ENCODE data around the gene AP1S1. TPM values are rescaled to one million over a fixed set of nuclear protein-coding genes. Genes with fewer than 3 reads are reported as not detected.
"Not testable (repeated sequence)": the region's sequence is repeated elsewhere in the genome, so short reads cannot be mapped to it uniquely, and the experiment has no call there.

The AP1S1 gene
- total and polyA plus RNA-seq, 2 of the 13 experiments (the other 11 are each of a cell fraction or from before 2014, with no cell fraction given): 57.5 to 68.1 TPM

DNA sequence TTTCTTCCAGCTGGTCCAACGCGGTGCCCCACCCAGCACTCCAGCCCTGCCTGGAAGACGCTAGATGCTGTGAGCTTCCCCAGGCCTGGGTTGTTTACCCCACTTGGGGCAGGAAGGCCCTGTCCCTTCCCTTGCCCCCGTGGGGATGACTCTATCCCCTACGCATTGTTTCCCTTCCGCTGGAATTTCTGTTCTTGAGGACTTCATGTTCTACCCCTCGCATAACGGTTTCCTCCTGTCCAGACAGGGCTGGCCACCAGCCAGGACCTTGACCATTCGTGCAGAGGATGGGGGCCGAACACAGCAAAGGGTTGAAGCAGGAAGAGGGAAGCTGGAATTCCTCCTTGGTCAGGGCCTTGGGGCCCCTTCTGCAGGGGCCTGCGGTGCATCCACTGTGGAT lies 42.0 kb upstream of the AP1S1 start (continued):
- TF ChIP-seq, protein P1, sequence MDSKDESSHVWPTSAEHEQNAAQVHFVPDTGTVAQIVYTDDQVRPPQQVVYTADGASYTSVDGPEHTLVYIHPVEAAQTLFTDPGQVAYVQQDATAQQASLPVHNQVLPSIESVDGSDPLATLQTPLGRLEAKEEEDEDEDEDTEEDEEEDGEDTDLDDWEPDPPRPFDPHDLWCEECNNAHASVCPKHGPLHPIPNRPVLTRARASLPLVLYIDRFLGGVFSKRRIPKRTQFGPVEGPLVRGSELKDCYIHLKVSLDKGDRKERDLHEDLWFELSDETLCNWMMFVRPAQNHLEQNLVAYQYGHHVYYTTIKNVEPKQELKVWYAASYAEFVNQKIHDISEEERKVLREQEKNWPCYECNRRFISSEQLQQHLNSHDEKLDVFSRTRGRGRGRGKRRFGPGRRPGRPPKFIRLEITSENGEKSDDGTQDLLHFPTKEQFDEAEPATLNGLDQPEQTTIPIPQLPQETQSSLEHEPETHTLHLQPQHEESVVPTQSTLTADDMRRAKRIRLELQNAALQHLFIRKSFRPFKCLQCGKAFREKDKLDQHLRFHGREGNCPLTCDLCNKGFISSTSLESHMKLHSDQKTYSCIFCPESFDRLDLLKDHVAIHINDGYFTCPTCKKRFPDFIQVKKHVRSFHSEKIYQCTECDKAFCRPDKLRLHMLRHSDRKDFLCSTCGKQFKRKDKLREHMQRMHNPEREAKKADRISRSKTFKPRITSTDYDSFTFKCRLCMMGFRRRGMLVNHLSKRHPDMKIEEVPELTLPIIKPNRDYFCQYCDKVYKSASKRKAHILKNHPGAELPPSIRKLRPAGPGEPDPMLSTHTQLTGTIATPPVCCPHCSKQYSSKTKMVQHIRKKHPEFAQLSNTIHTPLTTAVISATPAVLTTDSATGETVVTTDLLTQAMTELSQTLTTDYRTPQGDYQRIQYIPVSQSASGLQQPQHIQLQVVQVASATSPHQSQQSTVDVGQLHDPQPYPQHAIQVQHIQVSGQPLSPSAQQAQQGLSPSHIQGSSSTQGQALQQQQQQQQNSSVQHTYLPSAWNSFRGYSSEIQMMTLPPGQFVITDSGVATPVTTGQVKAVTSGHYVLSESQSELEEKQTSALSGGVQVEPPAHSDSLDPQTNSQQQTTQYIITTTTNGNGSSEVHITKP (CRISPR knock-in tag; IDR thresholded peaks at IDR 0.05; ENCODE audit: low read depth): peak; percentile 87
- TF ChIP-seq SUZ12 (IDR thresholded peaks at IDR 0.05; ENCODE audit: low read depth, low read length): no peak

DNA sequence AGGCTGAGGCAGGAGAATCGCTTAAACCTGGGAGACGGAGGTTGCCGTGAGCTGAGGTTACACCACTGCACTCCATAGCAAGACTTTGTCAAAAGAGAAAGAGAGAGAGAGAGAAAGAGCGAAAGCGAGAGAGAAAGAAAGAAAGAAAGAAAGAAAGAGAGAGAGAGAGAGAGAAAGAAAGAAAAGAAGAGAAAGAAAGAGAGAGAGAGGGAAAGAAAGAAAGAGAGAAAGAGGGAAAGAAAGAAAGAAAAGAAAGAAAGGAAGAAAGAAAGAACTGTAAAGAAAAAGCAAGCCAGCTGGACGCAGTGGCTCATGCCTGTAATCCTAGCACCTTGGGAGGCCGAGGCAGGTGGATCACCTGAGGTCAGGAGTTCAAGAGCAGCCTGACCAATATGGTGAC lies 41.1 kb upstream of the AP1S1 start:
- H3K4me1 ChIP-seq (ENCODE audit: insufficient read depth, low read length): peaks cover 69% of the 10 kb centered on the region
- H3K4me3 ChIP-seq (replicated peaks in 1 of 3; ENCODE audit: insufficient read depth in 1 of 3, low read depth in 2 of 3, low read length in 3 of 3); FAIRE-seq; H3K9ac ChIP-seq (ENCODE audit: insufficient read depth, low read depth, low read length); H3K36me3 ChIP-seq (replicated peaks in 1 of 2; ENCODE audit: control insufficient read depth in 1 of 2, insufficient read depth in 2 of 2, low read length in 2 of 2); H4K20me1 ChIP-seq (ENCODE audit: insufficient read depth, low read length); H3K27me3 ChIP-seq (ENCODE audit: control insufficient read depth in 1 of 2, insufficient read depth in 2 of 2, low read length in 2 of 2); ATAC-seq; intact Hi-C loops (cut with micrococcal nuclease; ENCODE audit: unreplicated experiment); H3K4me2 ChIP-seq (ENCODE audit: low read depth, low read length); H2AFZ ChIP-seq (ENCODE audit: low read length); H3K27ac ChIP-seq (ENCODE audit: extremely low read length, insufficient read depth, low read length); CTCF ChIA-PET (ENCODE audit: low intra/inter-chr PET ratio, low total read pairs); in situ Hi-C loops (cut with HindIII; ENCODE audit: extremely low pct_ligation_motif_present, low pct_unique_long_range_greater_than_20kb); H3K9me3 ChIP-seq (ENCODE audit: low read length); BruUV-seq (replicated peaks); DNase-seq (ENCODE audit: low spot score); H3K79me2 ChIP-seq (ENCODE audit: insufficient read depth, low read length): not testable (repeated sequence)
- 87% methylated on average over 7 of the region's 7 CpGs for WGBS (ENCODE audit: low lambda C conversion rate)
- POLR2A ChIA-PET: interaction anchor here (3.8 kb wide), 1 partner anchor 9 kb away, joined by 26 read pairs; no protein-coding TSS in a partner anchor

DNA sequence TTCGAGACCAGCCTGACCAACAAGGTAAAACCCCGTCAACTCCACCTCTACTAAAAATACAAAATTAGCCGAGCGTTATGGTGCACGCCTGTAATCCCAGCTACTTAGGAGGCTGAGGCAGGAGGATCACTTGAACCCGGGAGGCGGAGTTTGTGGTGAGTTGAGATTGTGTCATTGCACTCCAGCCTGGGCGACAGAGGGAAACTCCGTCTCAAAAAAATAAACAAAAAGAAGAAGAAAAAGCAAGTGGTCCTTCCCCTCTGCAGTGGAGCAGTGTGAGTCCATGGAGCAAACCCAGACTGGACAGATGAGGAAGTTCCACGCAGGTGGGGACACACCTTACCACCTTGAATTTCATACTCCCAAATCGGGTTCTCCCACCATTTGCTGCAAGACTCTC lies 40.4 kb upstream of the AP1S1 start:
- Histone ChIP-seq H4K20me1 (ENCODE audit: insufficient read depth, low read length) (no peaks in the 10 kb centered on the region), H3K27ac (ENCODE audit: extremely low read length, insufficient read depth, low read length) (no peak overlapping the region), H3K27me3 (ENCODE audit: control insufficient read depth in 1 of 2, insufficient read depth in 2 of 2, low read length in 2 of 2) (0 out of 5 replicates have a peak, but pooled peaks cover 0 to 3% of the 10 kb centered on the region in 2 experiments), H3K4me1 (ENCODE audit: insufficient read depth, low read length) (peaks cover 69% of the 10 kb centered on the region), H3K9me3 (ENCODE audit: low read length) (no peaks in the 10 kb centered on the region), H3K4me2 (ENCODE audit: low read depth, low read length) (no peak overlapping the region), H2AFZ (ENCODE audit: low read length) (no peak overlapping the region), H3K4me3 (replicated peaks in 1 of 3; ENCODE audit: insufficient read depth in 1 of 3, low read depth in 2 of 3, low read length in 3 of 3) (no peak overlapping the region), H3K36me3 (replicated peaks in 1 of 2; ENCODE audit: control insufficient read depth in 1 of 2, insufficient read depth in 2 of 2, low read length in 2 of 2) (no peaks in the 10 kb centered on the region), H3K79me2 (ENCODE audit: insufficient read depth, low read length) (no peaks in the 10 kb centered on the region), H3K9ac (ENCODE audit: insufficient read depth, low read depth, low read length) (no peak overlapping the region)
- no TSS peak for BruUV-seq (replicated peaks)
- ChIA-PET CTCF (ENCODE audit: low intra/inter-chr PET ratio, low total read pairs) (no interaction called here), POLR2A (interaction anchor here (1.5 to 3.8 kb wide), 2 partner anchors 9 to 11 kb away, joined by 4 to 26 read pairs; no protein-coding TSS in a partner anchor)
- FAIRE-seq (no peak), DNase-seq (ENCODE audit: low spot score) (no peak), ATAC-seq (no peak)
- intact Hi-C loops (cut with micrococcal nuclease; ENCODE audit: unreplicated experiment): no loop called here
- WGBS (ENCODE audit: low lambda C conversion rate): 58% methylated on average over 10 of the region's 11 CpGs
- TF ChIP-seq ZFP82 (CRISPR knock-in tag; IDR thresholded peaks at IDR 0.05; ENCODE audit: borderline replicate concordance) (no peak), ZNF441 (CRISPR knock-in tag; IDR thresholded peaks at IDR 0.05; ENCODE audit: borderline replicate concordance) (peak; percentile 90)
- TF ChIP-seq, protein P2, sequence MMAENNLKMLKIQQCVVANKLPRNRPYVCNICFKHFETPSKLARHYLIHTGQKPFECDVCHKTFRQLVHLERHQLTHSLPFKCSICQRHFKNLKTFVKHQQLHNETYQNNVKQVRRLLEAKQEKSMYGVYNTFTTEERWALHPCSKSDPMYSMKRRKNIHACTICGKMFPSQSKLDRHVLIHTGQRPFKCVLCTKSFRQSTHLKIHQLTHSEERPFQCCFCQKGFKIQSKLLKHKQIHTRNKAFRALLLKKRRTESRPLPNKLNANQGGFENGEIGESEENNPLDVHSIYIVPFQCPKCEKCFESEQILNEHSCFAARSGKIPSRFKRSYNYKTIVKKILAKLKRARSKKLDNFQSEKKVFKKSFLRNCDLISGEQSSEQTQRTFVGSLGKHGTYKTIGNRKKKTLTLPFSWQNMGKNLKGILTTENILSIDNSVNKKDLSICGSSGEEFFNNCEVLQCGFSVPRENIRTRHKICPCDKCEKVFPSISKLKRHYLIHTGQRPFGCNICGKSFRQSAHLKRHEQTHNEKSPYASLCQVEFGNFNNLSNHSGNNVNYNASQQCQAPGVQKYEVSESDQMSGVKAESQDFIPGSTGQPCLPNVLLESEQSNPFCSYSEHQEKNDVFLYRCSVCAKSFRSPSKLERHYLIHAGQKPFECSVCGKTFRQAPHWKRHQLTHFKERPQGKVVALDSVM (CRISPR knock-in tag; IDR thresholded peaks at IDR 0.05): 0 out of 2 replicates have a peak, but pooled peaks have one; percentile 18
- in situ Hi-C loops (cut with HindIII; ENCODE audit: extremely low pct_ligation_motif_present, low pct_unique_long_range_greater_than_20kb): no loop called here

Measured in HepG2 (cell line).